GM12872 (cell line): Measurements from ENCODE around the gene CLCN3.

ENCODE experiments used
- CTCF ChIP-seq: IDR thresholded peaks from 3 replicates; pipeline ENCODE4 v1.5.1; 2011; ENCODE audit warnings: low read depth, mild to moderate bottlenecking, low read length, moderate library complexity; ENCODE audit not compliant: insufficient read depth

The CLCN3 gene

GRCh38 chr4:169660929-169661328 is 40.6 kb downstream of the CLCN3 start:
- no peak for TF ChIP-seq CTCF

- no peak for TF ChIP-seq CTCF
These were observed 41.4 kb downstream of the CLCN3 start for GRCh38 chr4:169661761-169662160.

- TF ChIP-seq CTCF = no peak
These were observed 41.8 kb downstream of the CLCN3 start for GRCh38 chr4:169662206-169662605.

GRCh38 chr4:169663402-169663801 is 43.0 kb downstream of the CLCN3 start:
- no peak for TF ChIP-seq CTCF

- TF ChIP-seq CTCF = no peak
These were observed 43.5 kb downstream of the CLCN3 start for GRCh38 chr4:169663831-169664230.

- TF ChIP-seq CTCF = no peak
These were observed 44.2 kb downstream of the CLCN3 start for GRCh38 chr4:169664615-169665014.

GRCh38 chr4:169665046-169665737 is 44.8 kb downstream of the CLCN3 start:
- no peak for TF ChIP-seq CTCF
